HCT116 (cell line): ENCODE data around the gene ZNF224.

ENCODE experiments used
- CTCF ChIP-seq, 3 experiments: fragments of 200-600 bp in 1 of 3; sonication (generic) in 1 of 3; IDR thresholded peaks in 2 of 3; conservative IDR thresholded peaks in 1 of 3; 2 replicates each; pipeline ENCODE4 v1.5.1; 2012 to 2017; ENCODE audit warnings: low read depth in 2 of 3, low read length in 2 of 3, antibody characterized with exemption in 1 of 3, borderline replicate concordance in 1 of 3, control low read depth in 1 of 3, mild to moderate bottlenecking in 1 of 3, mixed read lengths in 1 of 3, mixed run types in 1 of 3, moderate library complexity in 1 of 3; ENCODE audit not compliant: insufficient read depth in 1 of 3
- EGR1 ChIP-seq: IDR thresholded peaks from 2 replicates; pipeline ENCODE4 v1.6.1; 2012; ENCODE audit warnings: low read depth
- EZH2 ChIP-seq: fragments of 200-600 bp; sonication (generic); IDR thresholded peaks from 2 replicates; pipeline ENCODE4 v1.6.1; 2017; ENCODE audit warnings: antibody characterized with exemption, mixed run types
- EZH2phosphoT487 ChIP-seq: fragments of 200-600 bp; IDR thresholded peaks from 2 replicates; pipeline ENCODE4 v1.6.1; 2018; ENCODE audit warnings: antibody characterized with exemption, borderline replicate concordance
- JUND ChIP-seq: IDR thresholded peaks from 2 replicates; pipeline ENCODE4 v1.6.1; 2012
- POLR2A ChIP-seq: IDR thresholded peaks from 2 replicates; pipeline ENCODE4 v1.7.0; 2011; ENCODE audit warnings: borderline replicate concordance; ENCODE audit not compliant: insufficient read depth, insufficient read length; ENCODE audit errors: extremely low read depth
- POLR2AphosphoS5 ChIP-seq: IDR thresholded peaks from 2 replicates; pipeline ENCODE4 v1.6.1; 2011; ENCODE audit warnings: mild to moderate bottlenecking, low read depth, low read length, moderate library complexity
- RAD21 ChIP-seq: IDR thresholded peaks from 2 replicates; pipeline ENCODE4 v1.6.1; 2012; ENCODE audit warnings: low read depth, mild to moderate bottlenecking
- REST ChIP-seq: IDR thresholded peaks from 2 replicates; pipeline ENCODE4 v1.6.1; 2012; ENCODE audit warnings: low read depth
- SP1 ChIP-seq: IDR thresholded peaks from 2 replicates; pipeline ENCODE4 v1.6.1; 2012; ENCODE audit warnings: low read depth
- TCF7L2 ChIP-seq: IDR thresholded peaks from 2 replicates; pipeline ENCODE4 v1.7.0; 2011; ENCODE audit warnings: borderline replicate concordance, inconsistent platforms; ENCODE audit not compliant: insufficient read depth, insufficient read length; ENCODE audit errors: extremely low read depth
- ZBTB33 ChIP-seq: IDR thresholded peaks from 2 replicates; pipeline ENCODE4 v1.6.1; 2011; ENCODE audit warnings: mild to moderate bottlenecking, low read length, moderate library complexity; ENCODE audit not compliant: insufficient replicate concordance; ENCODE audit errors: extremely low read depth
- ZNF274 ChIP-seq: fragments of 200-500 bp; sonication (Bioruptor generic); IDR thresholded peaks from 2 replicates; pipeline ENCODE4 v1.6.1; 2014; ENCODE audit warnings: mild to moderate bottlenecking, low read depth, low read length, inconsistent platforms

- TF ChIP-seq TCF7L2 = no peak
- TF ChIP-seq EZH2 = no peak
- no peak for TF ChIP-seq EZH2phosphoT487
- TF ChIP-seq CTCF (IDR thresholded peaks at IDR 0.05 in 2 of 3, conservative IDR thresholded peaks at IDR 0.05 in 1 of 3; ENCODE audit: borderline replicate concordance in 1 of 3, insufficient read depth in 1 of 3, low read depth in 2 of 3, low read length in 2 of 3) = no peak
- TF ChIP-seq POLR2AphosphoS5 = no peak
- no peak for TF ChIP-seq JUND
- TF ChIP-seq EGR1 = no peak
- TF ChIP-seq ZBTB33 = no peak
- TF ChIP-seq POLR2A = no peak
- TF ChIP-seq RAD21 = no peak
- TF ChIP-seq REST = no peak
- TF ChIP-seq SP1 = no peak
- TF ChIP-seq ZNF274 = no peak
Observed at GRCh38 chr19:44092108-44092507, 2.1 kb upstream of the ZNF224 start.
